Panc1 (cell line): Measurements from ENCODE around the gene GPC2.

Experiments
- POLR2AphosphoS5 ChIP-seq: IDR thresholded peaks from 2 replicates; pipeline ENCODE4 v1.6.1; 2012; ENCODE audit warnings: mild to moderate bottlenecking, low read depth, low read length, moderate library complexity
- SIN3A ChIP-seq: IDR thresholded peaks from 2 replicates; pipeline ENCODE4 v1.6.1; 2012; ENCODE audit warnings: low read depth, mild to moderate bottlenecking, low read length, moderate library complexity, borderline replicate concordance; ENCODE audit not compliant: insufficient read depth
- TF ChIP-seq, protein P1 (sequence below): fragments of 450-650 bp; IDR thresholded peaks from 2 replicates; pipeline ENCODE4 v1.5.1; 2017; ENCODE audit warnings: mild to moderate bottlenecking
- TF ChIP-seq, protein P2 (sequence below), 2 experiments: IDR thresholded peaks; 2 replicates each; pipeline ENCODE4 v1.6.1; 2011 to 2012; ENCODE audit warnings: low read depth in 2 of 2, control low read depth in 1 of 2, low read length in 1 of 2, mild to moderate bottlenecking in 1 of 2, moderate library complexity in 1 of 2; ENCODE audit not compliant: insufficient read depth in 1 of 2

- TF ChIP-seq, protein P1, sequence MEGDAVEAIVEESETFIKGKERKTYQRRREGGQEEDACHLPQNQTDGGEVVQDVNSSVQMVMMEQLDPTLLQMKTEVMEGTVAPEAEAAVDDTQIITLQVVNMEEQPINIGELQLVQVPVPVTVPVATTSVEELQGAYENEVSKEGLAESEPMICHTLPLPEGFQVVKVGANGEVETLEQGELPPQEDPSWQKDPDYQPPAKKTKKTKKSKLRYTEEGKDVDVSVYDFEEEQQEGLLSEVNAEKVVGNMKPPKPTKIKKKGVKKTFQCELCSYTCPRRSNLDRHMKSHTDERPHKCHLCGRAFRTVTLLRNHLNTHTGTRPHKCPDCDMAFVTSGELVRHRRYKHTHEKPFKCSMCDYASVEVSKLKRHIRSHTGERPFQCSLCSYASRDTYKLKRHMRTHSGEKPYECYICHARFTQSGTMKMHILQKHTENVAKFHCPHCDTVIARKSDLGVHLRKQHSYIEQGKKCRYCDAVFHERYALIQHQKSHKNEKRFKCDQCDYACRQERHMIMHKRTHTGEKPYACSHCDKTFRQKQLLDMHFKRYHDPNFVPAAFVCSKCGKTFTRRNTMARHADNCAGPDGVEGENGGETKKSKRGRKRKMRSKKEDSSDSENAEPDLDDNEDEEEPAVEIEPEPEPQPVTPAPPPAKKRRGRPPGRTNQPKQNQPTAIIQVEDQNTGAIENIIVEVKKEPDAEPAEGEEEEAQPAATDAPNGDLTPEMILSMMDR = no peak
- TF ChIP-seq POLR2AphosphoS5 = no peak
- TF ChIP-seq, protein P2, sequence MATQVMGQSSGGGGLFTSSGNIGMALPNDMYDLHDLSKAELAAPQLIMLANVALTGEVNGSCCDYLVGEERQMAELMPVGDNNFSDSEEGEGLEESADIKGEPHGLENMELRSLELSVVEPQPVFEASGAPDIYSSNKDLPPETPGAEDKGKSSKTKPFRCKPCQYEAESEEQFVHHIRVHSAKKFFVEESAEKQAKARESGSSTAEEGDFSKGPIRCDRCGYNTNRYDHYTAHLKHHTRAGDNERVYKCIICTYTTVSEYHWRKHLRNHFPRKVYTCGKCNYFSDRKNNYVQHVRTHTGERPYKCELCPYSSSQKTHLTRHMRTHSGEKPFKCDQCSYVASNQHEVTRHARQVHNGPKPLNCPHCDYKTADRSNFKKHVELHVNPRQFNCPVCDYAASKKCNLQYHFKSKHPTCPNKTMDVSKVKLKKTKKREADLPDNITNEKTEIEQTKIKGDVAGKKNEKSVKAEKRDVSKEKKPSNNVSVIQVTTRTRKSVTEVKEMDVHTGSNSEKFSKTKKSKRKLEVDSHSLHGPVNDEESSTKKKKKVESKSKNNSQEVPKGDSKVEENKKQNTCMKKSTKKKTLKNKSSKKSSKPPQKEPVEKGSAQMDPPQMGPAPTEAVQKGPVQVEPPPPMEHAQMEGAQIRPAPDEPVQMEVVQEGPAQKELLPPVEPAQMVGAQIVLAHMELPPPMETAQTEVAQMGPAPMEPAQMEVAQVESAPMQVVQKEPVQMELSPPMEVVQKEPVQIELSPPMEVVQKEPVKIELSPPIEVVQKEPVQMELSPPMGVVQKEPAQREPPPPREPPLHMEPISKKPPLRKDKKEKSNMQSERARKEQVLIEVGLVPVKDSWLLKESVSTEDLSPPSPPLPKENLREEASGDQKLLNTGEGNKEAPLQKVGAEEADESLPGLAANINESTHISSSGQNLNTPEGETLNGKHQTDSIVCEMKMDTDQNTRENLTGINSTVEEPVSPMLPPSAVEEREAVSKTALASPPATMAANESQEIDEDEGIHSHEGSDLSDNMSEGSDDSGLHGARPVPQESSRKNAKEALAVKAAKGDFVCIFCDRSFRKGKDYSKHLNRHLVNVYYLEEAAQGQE (IDR thresholded peaks at IDR 0.05; ENCODE audit: insufficient read depth in 1 of 2, low read depth in 2 of 2, low read length in 1 of 2) = no peak
- TF ChIP-seq SIN3A = no peak
Measured at GRCh38 chr7:100166317-100166940, 10.8 kb downstream of the GPC2 start.
